HUES48 (cell line): ENCODE measurements around the gene NTM.

Source experiments
- H3K27ac ChIP-seq: one replicate; pipeline ENCODE4 v1.7.0; 2013; ENCODE audit warnings: low read depth, low read length, inconsistent platforms
- H3K27me3 ChIP-seq: 2 replicates; pipeline ENCODE4 v1.6.1; 2013; ENCODE audit warnings: mild to moderate bottlenecking, low read length; ENCODE audit not compliant: control insufficient read depth, insufficient read depth
- H3K36me3 ChIP-seq: 2 replicates; pipeline ENCODE4 v1.6.1; 2013; ENCODE audit warnings: low read length; ENCODE audit not compliant: control insufficient read depth, insufficient read depth
- H3K4me1 ChIP-seq: 2 replicates; pipeline ENCODE4 v1.6.1; 2013; ENCODE audit warnings: mild to moderate bottlenecking, low read length; ENCODE audit not compliant: control insufficient read depth, insufficient read depth
- H3K4me3 ChIP-seq: 2 replicates; pipeline ENCODE4 v1.5.1; 2013; ENCODE audit warnings: mild to moderate bottlenecking, low read depth, low read length
- H3K9ac ChIP-seq: 2 replicates; pipeline ENCODE4 v1.6.1; 2013; ENCODE audit warnings: mild to moderate bottlenecking, low read depth, low read length, moderate library complexity
- H3K9me3 ChIP-seq: 2 replicates; pipeline ENCODE4 v1.6.1; 2013; ENCODE audit warnings: low read length; ENCODE audit not compliant: control insufficient read depth, insufficient read depth

The NTM gene

DNA sequence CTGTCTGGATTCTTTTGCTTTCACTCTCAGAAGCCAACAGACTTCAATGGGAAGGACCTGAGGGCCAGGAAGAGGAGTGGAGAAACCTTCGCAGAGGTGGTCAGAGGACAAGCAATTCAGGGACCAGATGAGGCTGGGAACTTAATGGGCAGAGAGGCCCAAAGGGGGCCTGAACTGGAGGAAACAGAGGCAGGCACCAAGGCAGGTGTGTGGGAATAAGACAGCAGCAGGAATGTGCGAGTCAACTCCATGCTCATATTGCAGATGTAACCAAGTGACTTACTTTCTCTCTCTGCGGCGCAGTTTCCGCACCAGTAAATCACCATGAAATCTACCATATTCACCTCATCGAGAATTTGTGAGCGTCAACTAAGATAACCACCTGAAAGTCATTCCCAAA is 669.1 kb downstream of the NTM start:
- Histone ChIP-seq H3K27me3 (no peaks in the 10 kb centered on the region), H3K36me3 (no peaks in the 10 kb centered on the region), H3K9ac (no peak overlapping the region), H3K4me1 (peaks cover 19% of the 10 kb centered on the region), H3K27ac (no peak overlapping the region), H3K9me3 (no peaks in the 10 kb centered on the region), H3K4me3 (no peak overlapping the region)

DNA sequence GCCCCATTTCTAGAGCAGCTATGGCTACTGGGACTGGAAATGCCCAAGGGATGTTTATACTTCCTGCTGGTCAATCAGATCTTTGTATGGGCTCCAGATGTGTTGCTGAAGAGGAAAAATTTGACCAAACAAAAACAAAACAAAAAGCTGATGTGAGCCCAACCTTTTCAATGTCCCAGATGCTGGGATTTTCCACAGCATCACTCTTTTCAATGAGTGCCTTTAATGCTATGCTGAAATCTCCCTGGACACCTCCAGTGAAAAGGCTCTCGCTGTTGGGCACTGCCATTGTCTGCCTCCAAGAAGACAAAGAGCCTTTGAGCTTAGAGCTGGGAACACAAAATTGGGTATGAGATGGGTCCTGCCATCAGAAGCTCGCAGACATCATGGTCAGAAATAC is 671.9 kb downstream of the NTM start:
- H3K9ac ChIP-seq, result no peak overlapping the region
- no peaks in the 10 kb centered on the region for H3K27me3 ChIP-seq
- H3K36me3 ChIP-seq, result no peaks in the 10 kb centered on the region
- no peaks in the 10 kb centered on the region for H3K9me3 ChIP-seq
- no peak overlapping the region for H3K4me3 ChIP-seq
- H3K27ac ChIP-seq, result no peak overlapping the region
- H3K4me1 ChIP-seq, result peaks cover 6% of the 10 kb centered on the region

DNA sequence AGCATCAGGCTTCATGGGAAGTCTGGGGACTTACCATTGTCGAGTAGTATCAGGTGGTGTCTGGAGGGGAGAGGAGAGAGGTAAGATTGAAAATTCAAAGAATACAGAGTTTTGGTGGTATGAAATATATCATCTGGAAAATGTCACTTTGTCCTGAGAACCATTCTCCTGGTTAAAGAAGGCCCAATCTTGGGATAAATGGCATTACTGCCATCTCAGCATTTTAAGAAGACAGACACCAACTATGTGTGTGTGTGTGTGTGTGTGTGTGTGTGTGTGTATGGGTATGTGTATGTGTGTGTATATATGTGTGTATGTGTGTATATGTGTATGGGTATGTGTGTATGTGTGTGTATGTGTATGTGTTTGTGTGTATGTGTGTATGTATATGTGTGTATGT is 673.3 kb downstream of the NTM start:
- Histone ChIP-seq H3K27ac (no peak overlapping the region), H3K4me3 (no peak overlapping the region), H3K4me1 (no peaks in the 10 kb centered on the region), H3K9me3 (no peaks in the 10 kb centered on the region), H3K9ac (no peak overlapping the region), H3K27me3 (no peaks in the 10 kb centered on the region), H3K36me3 (no peaks in the 10 kb centered on the region)

DNA sequence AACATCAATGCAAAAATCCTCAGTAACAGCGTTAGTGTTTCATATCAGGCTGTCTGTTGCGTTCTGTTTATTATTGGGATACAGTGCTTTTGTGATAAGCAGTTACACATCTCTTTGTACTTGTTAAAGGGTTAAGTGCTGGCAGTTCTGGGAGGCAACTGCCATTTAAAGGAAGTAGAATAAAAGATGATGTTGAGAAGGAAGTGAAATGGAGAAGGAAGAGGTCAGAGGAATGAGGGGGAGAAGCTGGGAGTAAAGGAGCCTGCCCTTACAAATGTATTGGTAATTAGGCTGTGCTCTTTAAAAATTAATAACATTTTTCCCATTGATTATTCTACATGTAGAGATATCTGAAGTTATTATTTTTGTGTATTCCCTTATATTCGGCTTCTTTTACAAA is 674.7 kb downstream of the NTM start:
- no peaks in the 10 kb centered on the region for H3K27me3 ChIP-seq
- no peak overlapping the region for H3K4me3 ChIP-seq
- H3K9me3 ChIP-seq, result no peaks in the 10 kb centered on the region
- H3K36me3 ChIP-seq, result no peaks in the 10 kb centered on the region
- peaks cover 3% of the 10 kb centered on the region; the same call in 1 of the 2 replicates for H3K4me1 ChIP-seq
- no peak overlapping the region for H3K9ac ChIP-seq
- no peak overlapping the region for H3K27ac ChIP-seq

DNA sequence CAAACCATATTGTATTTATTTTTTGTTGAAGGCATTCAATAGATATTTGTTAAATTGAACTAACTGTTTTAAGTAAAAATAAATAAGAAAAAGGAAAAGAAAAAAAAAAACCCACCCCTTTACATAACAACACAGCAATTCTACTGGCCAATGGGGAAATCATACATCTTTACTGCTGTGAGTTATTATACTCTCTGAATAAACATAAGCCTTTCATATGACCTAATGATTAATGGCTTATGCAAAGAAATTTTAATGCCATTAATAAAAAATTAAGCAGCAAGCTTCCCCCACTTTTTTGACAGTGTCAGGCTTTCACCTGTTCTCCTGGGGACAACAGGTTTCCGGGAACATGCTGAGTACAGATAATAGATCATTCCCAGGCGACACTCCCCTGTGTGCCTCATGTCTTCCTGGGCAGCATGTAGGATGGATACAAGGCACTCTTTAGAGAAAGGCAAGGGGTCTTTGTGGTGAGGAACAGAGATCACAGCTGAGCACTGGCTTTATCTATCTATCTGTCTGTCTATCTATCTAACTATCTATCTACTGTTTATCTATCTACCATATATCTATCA is 676.0 kb downstream of the NTM start:
- Histone ChIP-seq H3K4me1 (peaks cover 14% of the 10 kb centered on the region), H3K4me3 (no peak overlapping the region), H3K27ac (no peak overlapping the region), H3K9ac (no peak overlapping the region), H3K36me3 (no peaks in the 10 kb centered on the region), H3K9me3 (no peaks in the 10 kb centered on the region), H3K27me3 (no peaks in the 10 kb centered on the region)

DNA sequence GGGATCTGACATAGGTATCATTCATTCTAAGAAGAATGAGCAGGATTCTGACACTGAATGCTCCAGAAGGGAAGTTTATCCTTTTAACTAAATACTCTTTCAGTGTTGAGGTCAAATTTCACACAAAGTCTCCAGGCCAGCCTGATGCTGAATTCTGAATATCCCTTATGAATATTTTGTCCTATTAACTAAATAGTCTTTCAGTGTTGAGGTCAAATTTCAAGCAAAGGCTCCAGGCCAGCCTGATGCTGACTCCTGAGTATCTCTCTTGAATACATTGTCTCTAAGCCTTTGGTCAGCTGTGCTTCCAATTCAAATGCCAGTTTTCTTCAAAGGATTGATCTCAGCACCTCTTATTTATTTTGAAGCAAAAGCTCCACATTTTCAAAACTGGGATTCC is 676.8 kb downstream of the NTM start:
- Histone ChIP-seq H3K27me3 (no peaks in the 10 kb centered on the region), H3K4me3 (no peak overlapping the region), H3K27ac (no peak overlapping the region), H3K9me3 (no peaks in the 10 kb centered on the region), H3K36me3 (no peaks in the 10 kb centered on the region), H3K4me1 (peaks cover 14% of the 10 kb centered on the region), H3K9ac (no peak overlapping the region)

DNA sequence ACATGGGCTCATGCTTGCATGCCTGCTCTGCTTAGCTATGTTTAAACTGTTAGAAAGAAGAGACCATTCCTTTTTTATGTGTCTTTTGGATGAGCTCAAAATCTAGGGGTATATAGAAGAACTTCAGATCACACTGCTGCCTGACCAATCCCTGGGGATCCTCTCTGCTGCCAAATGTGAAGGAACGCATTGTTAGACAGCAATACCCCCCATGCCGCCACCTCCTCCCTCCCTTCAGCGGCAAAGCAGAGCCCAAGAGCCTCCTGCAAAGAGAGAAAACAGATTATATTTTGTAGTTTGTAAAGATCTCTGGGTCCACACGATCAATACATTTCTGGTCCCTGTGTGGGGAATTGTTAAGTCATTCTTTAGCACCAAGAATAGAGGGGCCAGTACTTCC is 677.6 kb downstream of the NTM start:
- Histone ChIP-seq H3K9me3 (no peaks in the 10 kb centered on the region), H3K9ac (no peak overlapping the region), H3K27me3 (no peaks in the 10 kb centered on the region), H3K4me1 (peaks cover 14% of the 10 kb centered on the region), H3K36me3 (no peaks in the 10 kb centered on the region), H3K27ac (no peak overlapping the region), H3K4me3 (no peak overlapping the region)

DNA sequence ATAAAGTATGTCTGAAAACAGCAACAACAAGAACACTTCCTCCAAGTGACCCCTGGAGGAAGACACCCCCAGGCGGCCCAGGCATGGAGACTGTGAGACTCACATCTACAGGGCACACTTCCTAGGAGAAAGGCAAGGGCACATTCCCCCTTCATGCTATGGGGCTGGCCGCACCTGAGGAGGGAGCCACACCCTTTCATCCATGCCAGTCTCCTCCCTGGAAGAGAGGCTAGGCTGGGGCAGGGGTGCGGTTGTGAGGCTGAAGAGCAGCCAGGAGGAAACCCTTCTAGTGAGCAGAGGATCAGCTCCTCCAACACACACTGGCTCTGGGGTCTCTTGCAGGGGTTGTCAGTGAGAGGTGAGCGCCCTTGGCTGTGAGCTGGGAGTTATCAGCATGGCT is 678.8 kb downstream of the NTM start:
- Histone ChIP-seq H3K27me3 (no peaks in the 10 kb centered on the region), H3K9ac (no peak overlapping the region), H3K9me3 (no peaks in the 10 kb centered on the region), H3K4me3 (no peak overlapping the region), H3K4me1 (peaks cover 14% of the 10 kb centered on the region), H3K27ac (no peak overlapping the region), H3K36me3 (no peaks in the 10 kb centered on the region)

DNA sequence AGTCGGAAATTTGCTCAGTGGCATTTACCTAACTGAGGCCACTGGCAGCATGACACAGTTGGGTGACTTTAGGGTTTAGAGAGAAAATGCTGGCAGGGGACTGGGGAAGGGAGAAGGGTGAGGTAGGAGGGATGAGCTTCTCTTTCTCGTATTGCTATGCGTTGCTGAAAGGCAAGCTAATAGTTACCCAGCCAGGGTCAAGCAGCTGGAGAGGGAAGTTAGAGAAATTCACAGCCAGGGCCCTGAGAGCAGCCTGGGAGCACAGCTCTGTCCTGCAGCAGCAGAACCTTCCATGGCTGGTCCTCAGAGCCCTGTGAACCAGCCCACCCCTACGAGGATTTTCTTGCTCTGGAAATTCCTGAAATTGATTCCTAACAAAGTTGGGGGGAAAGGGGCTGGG is 679.6 kb downstream of the NTM start:
- Histone ChIP-seq H3K4me1 (peaks cover 14% of the 10 kb centered on the region), H3K27me3 (no peaks in the 10 kb centered on the region), H3K9me3 (no peaks in the 10 kb centered on the region), H3K4me3 (no peak overlapping the region), H3K36me3 (no peaks in the 10 kb centered on the region), H3K27ac (no peak overlapping the region), H3K9ac (no peak overlapping the region)

DNA sequence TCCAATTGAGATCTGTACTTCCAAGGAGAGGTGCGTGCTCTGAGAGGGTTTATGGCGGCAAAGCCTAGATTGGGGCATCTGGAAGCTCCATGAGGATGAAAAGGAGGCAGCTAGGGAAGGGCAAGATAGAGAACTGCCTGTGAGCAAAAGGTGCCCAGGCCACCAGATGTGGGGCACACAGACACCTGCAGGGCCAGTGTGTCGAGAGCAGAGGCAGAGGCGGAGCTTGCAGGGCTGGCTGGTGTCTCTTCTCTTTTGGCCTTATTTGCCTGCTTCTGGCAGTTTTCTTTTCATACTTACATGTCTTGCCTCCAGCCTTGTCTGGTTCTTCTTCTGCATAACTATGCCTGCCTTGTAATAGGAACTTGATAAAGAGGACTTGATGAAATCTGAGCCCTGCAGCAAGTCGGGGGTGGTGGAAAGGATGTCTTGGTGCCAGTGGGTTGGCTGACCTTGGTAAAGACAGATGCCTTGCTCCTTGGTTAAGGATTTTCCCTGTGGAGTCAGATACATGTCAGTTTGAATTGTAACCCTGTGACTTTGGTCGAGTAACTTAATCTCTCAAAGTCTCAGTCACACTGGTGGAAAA is 680.3 kb downstream of the NTM start:
- Histone ChIP-seq H3K9me3 (no peaks in the 10 kb centered on the region), H3K27ac (no peak overlapping the region), H3K27me3 (no peaks in the 10 kb centered on the region), H3K9ac (no peak overlapping the region), H3K4me3 (no peak overlapping the region), H3K4me1 (peaks cover 14% of the 10 kb centered on the region), H3K36me3 (no peaks in the 10 kb centered on the region)

DNA sequence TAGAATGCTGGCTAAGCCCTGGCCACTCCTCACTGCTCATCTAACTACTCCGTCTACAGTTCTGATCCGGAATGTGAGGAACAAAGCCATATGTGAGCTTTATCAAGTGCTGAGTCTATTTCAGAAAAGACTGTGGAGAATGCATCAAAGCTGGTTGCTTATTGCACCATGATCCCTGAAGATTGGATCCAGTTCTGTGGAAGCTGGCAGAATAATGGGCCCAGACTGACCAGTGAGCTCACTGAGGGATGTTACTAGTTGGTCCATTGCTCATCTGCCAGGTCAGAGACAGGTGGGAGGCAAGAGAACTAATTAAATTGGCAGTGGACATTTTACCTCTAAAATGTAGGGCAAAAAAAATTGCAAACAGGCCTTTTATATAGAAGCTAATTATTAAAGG is 681.3 kb downstream of the NTM start:
- Histone ChIP-seq H3K27ac (no peak overlapping the region), H3K27me3 (no peaks in the 10 kb centered on the region), H3K9ac (no peak overlapping the region), H3K36me3 (no peaks in the 10 kb centered on the region), H3K4me3 (no peak overlapping the region), H3K9me3 (no peaks in the 10 kb centered on the region), H3K4me1 (peaks cover 14% of the 10 kb centered on the region)
